Neural crest cell (in vitro differentiated cells): Measurements from ENCODE around the gene EEPD1. TPM values are rescaled to one million over a fixed set of nuclear protein-coding genes. Genes with fewer than 3 reads are reported as not detected.
A peak's percentile ranks its signal among the peaks of the same experiment; 100 is the strongest.

Experiments used
- DNase-seq: peaks from one replicate; pipeline ENCODE4 v3.0.0; 2021; ENCODE audit warnings: low read depth, mixed read lengths, low spot score
- H3K27ac Mint-ChIP-seq: one replicate; pipeline ENCODE4 v1.8.0; 2021; ENCODE audit warnings: mild to moderate bottlenecking, mixed read lengths; ENCODE audit not compliant: unreplicated experiment
- H3K27me3 Mint-ChIP-seq: 2 replicates; pipeline ENCODE4 v1.8.0; 2021; ENCODE audit warnings: low read depth, mild to moderate bottlenecking, mixed read lengths
- H3K36me3 Mint-ChIP-seq: 2 replicates; pipeline ENCODE4 v1.8.0; 2021; ENCODE audit warnings: low read depth, mild to moderate bottlenecking, mixed read lengths
- H3K4me1 Mint-ChIP-seq: 2 replicates; pipeline ENCODE4 v1.8.0; 2021; ENCODE audit warnings: mixed read lengths
- H3K4me3 Mint-ChIP-seq: one replicate; pipeline ENCODE4 v1.8.0; 2021; ENCODE audit warnings: mild to moderate bottlenecking, mixed read lengths
- H3K9me3 Mint-ChIP-seq: 2 replicates; pipeline ENCODE4 v1.8.0; 2021; ENCODE audit warnings: mixed read lengths
- total RNA-seq: library from RNA; stranded (reverse); gene quantifications from 2 replicates; pipeline ENCODE4 v1.2.1, GENCODE V29; 2021
- TF ChIP-seq, protein P1 (sequence below): fragments of 200-600 bp; sonication (generic); conservative IDR thresholded peaks from 2 replicates; pipeline ENCODE4 v1.5.0; 2021; ENCODE audit warnings: antibody characterized with exemption, mild to moderate bottlenecking

Gene EEPD1
- total RNA-seq, 1 donor from 2014 or later, result 5.5 TPM

DNA sequence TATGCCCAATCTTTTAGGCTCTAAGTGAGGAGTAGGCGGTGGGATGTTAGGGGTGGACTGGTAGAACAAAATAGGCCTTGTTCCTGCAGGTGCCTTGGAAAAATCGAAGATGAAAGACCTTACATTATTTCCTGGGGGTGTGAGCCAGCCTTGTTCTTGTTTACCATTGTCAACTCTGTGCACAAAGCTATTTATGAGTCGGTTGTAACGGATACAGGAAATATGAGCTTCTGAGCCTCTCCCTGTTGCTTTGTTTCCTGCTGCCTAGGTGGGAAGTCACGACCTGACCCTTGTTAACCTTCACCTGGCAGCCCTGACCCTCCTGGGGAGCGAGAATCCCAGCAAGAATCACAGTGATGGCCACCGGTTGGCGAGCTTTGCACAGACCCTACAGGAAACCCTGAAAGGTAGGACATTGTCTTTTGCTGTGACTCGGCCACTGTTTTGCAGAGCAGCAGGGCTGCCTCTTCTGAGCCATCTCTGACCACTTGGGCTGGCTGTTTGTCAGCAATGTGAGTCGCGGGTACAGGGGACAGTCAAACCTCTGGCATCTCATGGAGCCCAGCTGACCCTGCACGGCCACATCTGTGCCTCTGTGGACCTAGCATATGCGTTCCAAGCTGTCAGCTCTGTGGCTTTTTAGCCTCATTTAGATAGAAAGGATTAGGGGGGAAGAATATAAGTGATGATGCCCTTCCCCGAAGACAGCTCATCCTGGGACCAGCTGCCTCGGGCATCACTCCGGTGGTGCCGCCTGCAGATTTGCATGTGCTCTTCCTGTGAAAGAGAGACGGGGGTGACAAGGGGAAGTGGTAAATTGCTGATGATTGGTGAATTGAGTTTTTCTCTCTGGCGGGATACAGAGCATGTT, 134.6 kb downstream of the EEPD1 start:
- no peak overlapping the region for H3K4me3 Mint-ChIP-seq
- H3K27me3 Mint-ChIP-seq, result no peaks in the 10 kb centered on the region
- H3K36me3 Mint-ChIP-seq, result peaks cover 6% of the 10 kb centered on the region
- no peaks in the 10 kb centered on the region for H3K9me3 Mint-ChIP-seq
- TF ChIP-seq, protein P1, sequence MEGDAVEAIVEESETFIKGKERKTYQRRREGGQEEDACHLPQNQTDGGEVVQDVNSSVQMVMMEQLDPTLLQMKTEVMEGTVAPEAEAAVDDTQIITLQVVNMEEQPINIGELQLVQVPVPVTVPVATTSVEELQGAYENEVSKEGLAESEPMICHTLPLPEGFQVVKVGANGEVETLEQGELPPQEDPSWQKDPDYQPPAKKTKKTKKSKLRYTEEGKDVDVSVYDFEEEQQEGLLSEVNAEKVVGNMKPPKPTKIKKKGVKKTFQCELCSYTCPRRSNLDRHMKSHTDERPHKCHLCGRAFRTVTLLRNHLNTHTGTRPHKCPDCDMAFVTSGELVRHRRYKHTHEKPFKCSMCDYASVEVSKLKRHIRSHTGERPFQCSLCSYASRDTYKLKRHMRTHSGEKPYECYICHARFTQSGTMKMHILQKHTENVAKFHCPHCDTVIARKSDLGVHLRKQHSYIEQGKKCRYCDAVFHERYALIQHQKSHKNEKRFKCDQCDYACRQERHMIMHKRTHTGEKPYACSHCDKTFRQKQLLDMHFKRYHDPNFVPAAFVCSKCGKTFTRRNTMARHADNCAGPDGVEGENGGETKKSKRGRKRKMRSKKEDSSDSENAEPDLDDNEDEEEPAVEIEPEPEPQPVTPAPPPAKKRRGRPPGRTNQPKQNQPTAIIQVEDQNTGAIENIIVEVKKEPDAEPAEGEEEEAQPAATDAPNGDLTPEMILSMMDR, result no peak
- no peak for DNase-seq
- H3K27ac Mint-ChIP-seq, result no peak overlapping the region
- H3K4me1 Mint-ChIP-seq, result peaks cover 28% of the 10 kb centered on the region

GRCh38 chr7:36288501-36288900, 135.4 kb downstream of the EEPD1 start:
- Mint-ChIP-seq H3K27me3 (no peaks in the 10 kb centered on the region), H3K4me3 (no peak overlapping the region), H3K4me1 (peaks cover 28% of the 10 kb centered on the region), H3K9me3 (no peaks in the 10 kb centered on the region), H3K36me3 (peaks cover 6% of the 10 kb centered on the region), H3K27ac (no peak overlapping the region)
- no peak for DNase-seq
- TF ChIP-seq, protein P1, result no peak

GRCh38 chr7:36289833-36290661, 137.0 kb downstream of the EEPD1 start:
- Mint-ChIP-seq H3K4me3 (no peak overlapping the region), H3K27ac (no peak overlapping the region), H3K27me3 (no peaks in the 10 kb centered on the region), H3K4me1 (peaks cover 28% of the 10 kb centered on the region), H3K9me3 (no peaks in the 10 kb centered on the region), H3K36me3 (peaks cover 6% of the 10 kb centered on the region)
- DNase-seq, result no peak
- TF ChIP-seq, protein P1, result no peak

GRCh38 chr7:36291387-36292316, 138.6 kb downstream of the EEPD1 start:
- Mint-ChIP-seq H3K9me3 (no peaks in the 10 kb centered on the region), H3K4me1 (peaks cover 28% of the 10 kb centered on the region), H3K4me3 (peak overlapping the region; percentile 3)

More at GRCh38 chr7:36291387-36292316, 138.6 kb downstream of the EEPD1 start:
- H3K36me3 Mint-ChIP-seq, result peaks cover 6% of the 10 kb centered on the region
- TF ChIP-seq, protein P1, result peak; percentile 99
- peak overlapping the region; percentile 67 for H3K27ac Mint-ChIP-seq
- DNase-seq, result peak; percentile 85
- no peaks in the 10 kb centered on the region for H3K27me3 Mint-ChIP-seq
